Right lobe of liver (tissue), 6 donors: ENCODE results near the gene ECHDC3. TPM values are rescaled to one million over a fixed set of nuclear protein-coding genes. Genes with fewer than 3 reads are reported as not detected.

Source experiments
- ATAC-seq, 4 donors: fragments of 200-7000 bp; cut with Tn5 transposase; one replicate each; pipeline ENCODE4 v1.9.1; 2020; ENCODE audit warnings: mild to moderate bottlenecking in 4 of 4, moderate library complexity in 4 of 4
- DNase-seq, 3 donors: peaks; one replicate each; pipeline ENCODE4 v3.0.0-alpha.2; 2020
- H3K27ac ChIP-seq, 3 donors: fragments of 200-600 bp; one replicate each; pipeline ENCODE4 v1.8.0; 2022
- H3K27me3 ChIP-seq, 2 donors: fragments of 200-600 bp; one replicate each; pipeline ENCODE4 v1.8.0; 2022
- H3K36me3 ChIP-seq, 4 donors: fragments of 200-600 bp; sonication (generic) in 1 of 4; one replicate each; pipeline versions ENCODE4 v1.5.1 to v1.8.0; 2017 to 2022; ENCODE audit warnings: control low read depth in 1 of 4
- H3K4me1 ChIP-seq, 4 donors: fragments of 200-600 bp; sonication (generic) in 1 of 4; one replicate each; pipeline versions ENCODE4 v1.5.1 to v1.8.0; 2017 to 2022; ENCODE audit warnings: control low read depth in 1 of 4
- H3K4me3 ChIP-seq, 3 donors: fragments of 200-600 bp; one replicate each; pipeline ENCODE4 v1.8.0; 2022
- H3K9me3 ChIP-seq, 4 donors: fragments of 200-600 bp; sonication (generic) in 1 of 4; one replicate each; pipeline versions ENCODE4 v1.5.1 to v1.8.0; 2017 to 2022; ENCODE audit warnings: control low read depth in 1 of 4
- CTCF ChIP-seq, 4 donors: fragments of 200-600 bp in 3 of 4; fragments of 450-650 bp in 1 of 4; IDR thresholded peaks; one replicate each; pipeline versions ENCODE4 v1.5.1 to v1.8.0; 2016 to 2022; ENCODE audit warnings: antibody characterized with exemption in 4 of 4, mild to moderate bottlenecking in 2 of 4
- POLR2A ChIP-seq: fragments of 450-650 bp; IDR thresholded peaks from one replicate; pipeline ENCODE4 v1.6.1; 2017; ENCODE audit warnings: antibody characterized with exemption, mild to moderate bottlenecking
- WGBS: methylation state at CpG from one replicate; pipeline ENCODE4 v1.1.6; 2018; ENCODE audit warnings: low coverage, low lambda C conversion rate; ENCODE audit not compliant: insufficient coverage; ENCODE audit errors: missing lambda C conversion rate; 5-methylcytosine and 5-hydroxymethylcytosine counted together
- intact Hi-C, 2 donors: fragments of 100-400 bp; cut with DNase I; formaldehyde crosslinking; loops; one replicate each; pipeline versions ENCODE4 v1.11.2 to v1.14.1; 2022
- total RNA-seq, 6 experiments: library from RNA; depleted of rRNA in 2 of 6; stranded (reverse); fragments of >200 nt in 2 of 6; fragmentation: NEBNext Ultra II Directional in 3 of 6; extraction: Animal tissue kit (Norgen Biotek cat#: 25700) in 3 of 6; gene quantifications; one replicate each; pipeline versions ENCODE4 v1.1.0 to v1.2.4, GENCODE V29; 2016 to 2023
- donor health status: DM: no; HTN: yes; CAD: no.
- donor health status: DM: no; HTN: no; CAD: no.
- donor health status: DM: no; HTN: no; CAD: no.
- donor health status: DM: no; HTN: yes; CAD: no.
- donor health status: DM: no; HTN: yes; CAD: no.

Gene ECHDC3
- total RNA-seq, 6 experiments from 2014 or later: 85.0 to 304 (median 130) TPM

- ATAC-seq (peak in 2 of 4 donors; percentile 8 to 9), DNase-seq (no peak)
- H3K27ac ChIP-seq: peak overlapping the region in 1 of 3 donors; percentile 91
- H3K4me1 ChIP-seq: peaks cover 0 to 30% (median 15%) of the 10 kb centered on the region in 4 donors
- H3K27me3 ChIP-seq: no peaks in the 10 kb centered on the region
- WGBS: 39% methylated on average over 7 of the region's 9 CpGs
- intact Hi-C loops: no loop called here
- H3K4me3 ChIP-seq: no peak overlapping the region
- no peaks in the 10 kb centered on the region for H3K36me3 ChIP-seq
- TF ChIP-seq POLR2A (no peak), CTCF (IDR thresholded peaks at IDR 0.05) (no peak)
- H3K9me3 ChIP-seq: no peaks in the 10 kb centered on the region
Measured at GRCh38 chr10:11714750-11715365, 27.3 kb upstream of the ECHDC3 start.

GRCh38 chr10:11715815-11716494, 26.2 kb upstream of the ECHDC3 start:
- intact Hi-C loops: no loop called here
- peak; percentile 21 for TF ChIP-seq POLR2A
- no peak for TF ChIP-seq CTCF (IDR thresholded peaks at IDR 0.05)
- peak; percentile 91 to 96 (median 92) for ATAC-seq
- 23% methylated on average over 12 of the region's 13 CpGs for WGBS
- H3K4me1 ChIP-seq: peaks cover 0 to 30% (median 15%) of the 10 kb centered on the region in 4 donors
- H3K27me3 ChIP-seq: no peaks in the 10 kb centered on the region
- H3K27ac ChIP-seq: peak overlapping the region; percentile 72 to 91 (median 79)
- no peaks in the 10 kb centered on the region for H3K36me3 ChIP-seq
- no peaks in the 10 kb centered on the region for H3K9me3 ChIP-seq
- peak; percentile 81 to 89 (median 88) for DNase-seq
- no peak overlapping the region for H3K4me3 ChIP-seq

- Histone ChIP-seq H3K27ac (peak overlapping the region; percentile 33 to 91 (median 72)), H3K4me1 (peaks cover 0 to 31% (median 15%) of the 10 kb centered on the region in 4 donors), H3K4me3 (no peak overlapping the region), H3K36me3 (no peaks in the 10 kb centered on the region), H3K27me3 (no peaks in the 10 kb centered on the region), H3K9me3 (no peaks in the 10 kb centered on the region)
- no peak for TF ChIP-seq CTCF (IDR thresholded peaks at IDR 0.05)
- no peak for TF ChIP-seq POLR2A
- no peak for DNase-seq
- WGBS: 94% methylated on average over 2 of the region's 4 CpGs
- ATAC-seq: no peak
- intact Hi-C loops: no loop called here
Measured at GRCh38 chr10:11716686-11717085, 25.5 kb upstream of the ECHDC3 start.

GRCh38 chr10:11719496-11720259, 22.5 kb upstream of the ECHDC3 start:
- Histone ChIP-seq H3K27ac (no peak overlapping the region), H3K4me1 (peaks cover 0 to 35% (median 17%) of the 10 kb centered on the region in 4 donors), H3K27me3 (no peaks in the 10 kb centered on the region), H3K36me3 (no peaks in the 10 kb centered on the region), H3K9me3 (no peaks in the 10 kb centered on the region), H3K4me3 (no peak overlapping the region)
- DNase-seq: no peak
- WGBS: 84% methylated on average over 13 of the region's 13 CpGs
- no peak for TF ChIP-seq CTCF (IDR thresholded peaks at IDR 0.05)
- no peak for TF ChIP-seq POLR2A
- no peak for ATAC-seq
- intact Hi-C loops: loop anchor here in 1 of 2 donors (10.0 kb wide), 1 partner anchor 205 kb away; no protein-coding TSS in a partner anchor
